ENCODE measurements around the gene ZNF688. TPM values are rescaled to one million over a fixed set of nuclear protein-coding genes. Genes with fewer than 3 reads are reported as not detected.

The ZNF688 gene
- total RNA-seq, 1 donor from 2014 or later = 5.4 TPM

GRCh38 chr16:30582611-30583340, 11.3 kb upstream of the ZNF688 start:
- H3K9ac ChIP-seq (ENCODE audit: low read length) = no peak overlapping the region
- FAIRE-seq (no peak), DNase-seq (ENCODE audit: low read depth) (no peak)
- peaks cover 13% of the 10 kb centered on the region for H4K20me1 ChIP-seq (ENCODE audit: insufficient read depth, low read length)
- no peak overlapping the region for H3K4me2 ChIP-seq (ENCODE audit: low read length)
- H3K9me3 ChIP-seq (ENCODE audit: insufficient read depth, low read depth, low read length) = no peaks in the 10 kb centered on the region
- no peak overlapping the region for H3K4me3 ChIP-seq (ENCODE audit: insufficient read depth, low read depth, low read length)
- H3K36me3 ChIP-seq (ENCODE audit: insufficient read depth, low read length) = peaks cover 6% of the 10 kb centered on the region
- H3K27me3 Mint-ChIP-seq (ENCODE audit: low read depth, unreplicated experiment) = no peaks in the 10 kb centered on the region
- TF ChIP-seq EZH2 (IDR thresholded peaks at IDR 0.05; ENCODE audit: insufficient read depth, low read length) (no peak), CTCF (IDR thresholded peaks at IDR 0.05; ENCODE audit: insufficient read depth, low read depth, low read length) (no peak)
- peaks cover 43% of the 10 kb centered on the region for H3K79me2 ChIP-seq (ENCODE audit: insufficient read depth, low read length)
- H3K36me3 Mint-ChIP-seq (ENCODE audit: low read depth, unreplicated experiment) = peaks cover 11% of the 10 kb centered on the region
- no peaks in the 10 kb centered on the region for H3K4me1 Mint-ChIP-seq (ENCODE audit: low read depth, unreplicated experiment)
- no peak overlapping the region for H3K4me3 Mint-ChIP-seq (ENCODE audit: unreplicated experiment)
- no peaks in the 10 kb centered on the region for H3K9me3 Mint-ChIP-seq (ENCODE audit: unreplicated experiment)
- no peak overlapping the region for H2AFZ ChIP-seq (ENCODE audit: low read depth, low read length)
- no peak overlapping the region for H3K27ac ChIP-seq (ENCODE audit: low read depth, low read length)
- no peak overlapping the region for H3K27ac Mint-ChIP-seq (ENCODE audit: unreplicated experiment)
- H3K27me3 ChIP-seq (ENCODE audit: insufficient read depth, low read length) = no peaks in the 10 kb centered on the region
- peaks cover 8% of the 10 kb centered on the region for H3K4me1 ChIP-seq (ENCODE audit: insufficient read depth, low read length)

DNA sequence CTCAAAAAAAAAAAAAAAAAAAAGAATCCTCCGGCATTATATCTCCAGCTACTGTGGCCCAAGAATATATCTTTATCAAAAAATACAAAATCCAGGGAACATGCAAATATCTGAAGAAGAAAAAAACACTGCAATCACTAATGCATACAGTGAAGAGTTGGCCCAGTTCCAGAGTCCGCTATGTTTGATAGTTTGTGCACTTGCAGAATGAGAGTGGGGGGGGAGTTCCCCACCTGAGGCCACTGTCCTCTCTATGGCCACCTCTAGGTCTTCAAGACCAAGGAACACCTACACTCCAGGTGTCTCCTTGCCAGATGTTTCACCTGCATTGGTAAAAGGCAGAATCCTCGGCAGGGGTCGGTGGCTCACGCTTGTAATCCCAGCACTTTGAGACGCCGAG, 9.9 kb upstream of the ZNF688 start:
- Histone ChIP-seq H3K79me2 (ENCODE audit: insufficient read depth, low read length) (peaks cover 43% of the 10 kb centered on the region), H3K4me3 (ENCODE audit: insufficient read depth, low read depth, low read length) (no peak overlapping the region), H3K9ac (ENCODE audit: low read length) (no peak overlapping the region), H3K36me3 (ENCODE audit: insufficient read depth, low read length) (peaks cover 6% of the 10 kb centered on the region), H3K4me2 (ENCODE audit: low read length) (no peak overlapping the region), H2AFZ (ENCODE audit: low read depth, low read length) (no peak overlapping the region), H3K27ac (ENCODE audit: low read depth, low read length) (no peak overlapping the region), H3K27me3 (ENCODE audit: insufficient read depth, low read length) (no peaks in the 10 kb centered on the region), H4K20me1 (ENCODE audit: insufficient read depth, low read length) (peaks cover 13% of the 10 kb centered on the region), H3K9me3 (ENCODE audit: insufficient read depth, low read depth, low read length) (no peaks in the 10 kb centered on the region), H3K4me1 (ENCODE audit: insufficient read depth, low read length) (peaks cover 8% of the 10 kb centered on the region)
- TF ChIP-seq CTCF (IDR thresholded peaks at IDR 0.05; ENCODE audit: insufficient read depth, low read depth, low read length) = no peak
- no peak for TF ChIP-seq EZH2 (IDR thresholded peaks at IDR 0.05; ENCODE audit: insufficient read depth, low read length)
- Mint-ChIP-seq H3K27me3 (ENCODE audit: low read depth, unreplicated experiment) (no peaks in the 10 kb centered on the region), H3K4me3 (ENCODE audit: unreplicated experiment) (no peak overlapping the region), H3K9me3 (ENCODE audit: unreplicated experiment) (no peaks in the 10 kb centered on the region), H3K36me3 (ENCODE audit: low read depth, unreplicated experiment) (peaks cover 11% of the 10 kb centered on the region), H3K27ac (ENCODE audit: unreplicated experiment) (no peak overlapping the region), H3K4me1 (ENCODE audit: low read depth, unreplicated experiment) (no peaks in the 10 kb centered on the region)
- FAIRE-seq (no peak), DNase-seq (ENCODE audit: low read depth) (no peak)

DNA sequence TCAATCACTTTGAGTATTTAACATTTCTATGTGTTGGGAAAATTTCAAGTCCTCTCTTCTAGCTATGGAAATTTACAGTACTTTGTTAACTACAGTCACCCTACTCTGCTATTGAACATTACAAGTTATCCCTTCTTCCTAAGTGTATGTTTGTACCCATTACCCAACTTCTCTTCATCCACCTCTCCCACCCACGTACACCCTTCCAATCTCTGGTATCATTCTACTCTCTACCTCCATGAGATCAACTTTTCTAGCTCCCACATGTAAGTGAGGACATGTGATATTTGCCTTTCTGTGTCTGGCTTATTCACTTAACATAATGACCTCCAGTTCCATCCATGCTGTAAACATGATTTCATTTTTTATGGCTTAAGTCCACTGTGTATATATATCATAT, 3.2 kb upstream of the ZNF688 start:
- Histone ChIP-seq H4K20me1 (ENCODE audit: insufficient read depth, low read length) (peaks cover 8% of the 10 kb centered on the region), H3K4me3 (ENCODE audit: insufficient read depth, low read depth, low read length) (no peak overlapping the region), H3K27me3 (ENCODE audit: insufficient read depth, low read length) (no peaks in the 10 kb centered on the region), H3K27ac (ENCODE audit: low read depth, low read length) (no peak overlapping the region), H3K79me2 (ENCODE audit: insufficient read depth, low read length) (no peaks in the 10 kb centered on the region), H3K36me3 (ENCODE audit: insufficient read depth, low read length) (peaks cover 4% of the 10 kb centered on the region), H3K9me3 (ENCODE audit: insufficient read depth, low read depth, low read length) (no peaks in the 10 kb centered on the region), H3K9ac (ENCODE audit: low read length) (no peak overlapping the region), H3K4me2 (ENCODE audit: low read length) (no peak overlapping the region), H3K4me1 (ENCODE audit: insufficient read depth, low read length) (peaks cover 6% of the 10 kb centered on the region), H2AFZ (ENCODE audit: low read depth, low read length) (no peak overlapping the region)
- DNase-seq (ENCODE audit: low read depth) (no peak), FAIRE-seq (no peak)
- Mint-ChIP-seq H3K27ac (ENCODE audit: unreplicated experiment) (no peak overlapping the region), H3K4me3 (ENCODE audit: unreplicated experiment) (no peak overlapping the region), H3K9me3 (ENCODE audit: unreplicated experiment) (no peaks in the 10 kb centered on the region), H3K27me3 (ENCODE audit: low read depth, unreplicated experiment) (no peaks in the 10 kb centered on the region), H3K4me1 (ENCODE audit: low read depth, unreplicated experiment) (peaks cover 3% of the 10 kb centered on the region), H3K36me3 (ENCODE audit: low read depth, unreplicated experiment) (peaks cover 1% of the 10 kb centered on the region)
- TF ChIP-seq EZH2 (IDR thresholded peaks at IDR 0.05; ENCODE audit: insufficient read depth, low read length) (no peak), CTCF (IDR thresholded peaks at IDR 0.05; ENCODE audit: insufficient read depth, low read depth, low read length) (no peak)

Data from astrocyte (in vitro differentiated cells and primary cell).